Fibroblast of villous mesenchyme (primary cell): ENCODE data around the gene LHFPL2. TPM values are rescaled to one million over a fixed set of nuclear protein-coding genes. Genes with fewer than 3 reads are reported as not detected.
A peak's percentile ranks its signal among the peaks of the same experiment; 100 is the strongest.
"Not testable (repeated sequence)": the region's sequence is repeated elsewhere in the genome, so short reads cannot be mapped to it uniquely, and the experiment has no call there.

Source experiments
- DNase-seq: peaks from one replicate; pipeline ENCODE4 v3.0.0-alpha.2; 2010; ENCODE audit warnings: low read depth
- H3K4me3 ChIP-seq: 2 replicates; pipeline ENCODE4 v1.5.1; 2011; ENCODE audit warnings: low read depth, mild to moderate bottlenecking, low read length
- CTCF ChIP-seq: IDR thresholded peaks from 2 replicates; pipeline ENCODE4 v1.5.1; 2012; ENCODE audit warnings: low read depth, mild to moderate bottlenecking, low read length; ENCODE audit not compliant: insufficient read depth
- total RNA-seq: library from RNA; depleted of rRNA; stranded (reverse); fragments of >200 nt; gene quantifications from 2 replicates; pipeline ENCODE4 v1.2.3, GENCODE V29; 2012

Gene LHFPL2
- total RNA-seq, 1 donor = 35.0 TPM

- no peak overlapping the region for H3K4me3 ChIP-seq
- peak; percentile 91 for DNase-seq
- TF ChIP-seq CTCF = no peak
Measured at GRCh38 chr5:78671609-78672008, 23.0 kb upstream of the LHFPL2 start.

- no peak overlapping the region for H3K4me3 ChIP-seq
- peak; percentile 60 for DNase-seq
- no peak for TF ChIP-seq CTCF
Measured at GRCh38 chr5:78670701-78671269, 22.2 kb upstream of the LHFPL2 start.

DNA sequence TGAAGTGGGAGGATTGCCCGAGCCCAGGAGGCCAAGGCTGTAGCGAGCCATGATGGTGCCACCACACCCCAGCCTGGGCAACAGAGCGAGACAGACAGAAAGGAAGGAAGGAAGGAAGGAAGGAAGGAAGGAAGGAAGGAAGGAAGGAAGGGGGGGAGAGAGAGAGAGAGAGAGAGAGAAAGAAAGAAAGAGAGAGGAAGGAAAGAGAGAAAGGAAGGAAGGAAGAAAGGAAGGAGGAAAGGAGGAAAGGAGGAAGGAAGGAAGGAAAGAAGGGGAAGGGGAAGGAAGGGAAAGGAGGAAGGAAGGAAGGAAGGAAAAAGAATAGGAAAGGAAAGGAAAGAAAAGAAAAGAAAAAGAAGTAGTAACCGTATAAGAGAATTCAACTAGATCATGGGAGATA lies 20.8 kb upstream of the LHFPL2 start:
- DNase-seq = no peak
- no peak overlapping the region for H3K4me3 ChIP-seq
- no peak for TF ChIP-seq CTCF

DNA sequence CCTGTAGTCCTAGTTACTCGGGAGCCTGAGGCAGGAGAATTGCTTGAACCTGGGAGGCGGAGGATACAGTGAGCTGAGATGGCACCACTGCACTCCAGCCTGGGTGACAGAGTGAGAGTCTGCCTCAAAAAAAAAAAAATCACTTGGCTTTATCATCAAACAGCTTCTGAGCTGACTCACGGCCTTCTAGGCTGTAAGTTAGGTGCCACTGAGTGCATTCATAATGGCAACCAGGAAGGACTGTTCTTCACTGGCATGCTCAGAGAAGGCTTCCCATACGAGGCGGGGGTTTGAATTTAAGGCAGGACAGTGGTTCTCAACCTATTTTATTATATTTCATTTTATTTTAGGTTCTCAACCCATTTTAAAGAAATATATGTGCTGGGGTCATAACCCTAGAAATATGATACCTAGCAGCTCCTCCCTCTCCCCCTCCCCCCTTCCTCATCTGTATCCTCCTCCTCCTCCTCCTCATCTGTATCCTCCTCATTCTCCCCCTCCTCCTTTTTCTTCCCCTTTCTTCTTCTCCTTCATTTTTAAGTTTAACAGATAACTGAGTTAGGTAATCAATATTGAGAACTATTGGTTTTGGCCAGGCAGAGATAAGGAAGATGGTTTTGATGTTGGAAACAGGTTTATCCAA lies 19.0 kb upstream of the LHFPL2 start:
- no peak for TF ChIP-seq CTCF
- no peak for DNase-seq
- no peak overlapping the region for H3K4me3 ChIP-seq

- DNase-seq, H3K4me3 ChIP-seq: not testable (repeated sequence)
Measured at GRCh38 chr5:78666975-78667374, 18.4 kb upstream of the LHFPL2 start.

- TF ChIP-seq CTCF = no peak
- H3K4me3 ChIP-seq = no peak overlapping the region
- DNase-seq = peak; percentile 75
Measured at GRCh38 chr5:78666041-78666444, 17.5 kb upstream of the LHFPL2 start.

DNA sequence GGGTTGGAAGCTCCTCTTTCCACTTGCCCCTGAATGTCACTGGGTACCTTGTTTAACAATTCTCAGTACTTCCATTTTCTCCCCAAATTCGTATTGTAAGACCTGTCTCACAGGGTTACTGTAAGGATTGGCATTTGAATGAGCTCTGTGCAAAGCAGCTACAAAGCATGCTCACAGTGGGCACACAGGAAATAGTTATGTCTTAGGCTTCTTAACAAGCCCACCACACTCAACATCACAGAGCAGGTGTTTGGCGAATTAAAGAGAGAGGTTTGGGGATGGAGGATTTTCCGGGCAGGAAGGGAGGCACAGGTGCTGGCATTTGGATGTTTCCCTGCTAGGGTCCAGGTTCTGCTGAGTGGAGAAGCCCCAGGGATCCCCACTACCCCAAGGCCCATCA lies 17.0 kb upstream of the LHFPL2 start:
- TF ChIP-seq CTCF = no peak
- no peak overlapping the region for H3K4me3 ChIP-seq
- no peak for DNase-seq
